Skin of body (tissue), 2 donors: Measurements from ENCODE around the gene SORBS1. TPM values are rescaled to one million over a fixed set of nuclear protein-coding genes. Genes with fewer than 3 reads are reported as not detected.
"Not testable (repeated sequence)": the region's sequence is repeated elsewhere in the genome, so short reads cannot be mapped to it uniquely, and the experiment has no call there.

ENCODE experiments used
- DNase-seq: peaks from one replicate; lab custom pipeline; 2025; lab: John Stamatoyannopoulos, UW
- total RNA-seq: library from RNA; depleted of rRNA; stranded (reverse); fragments of >200 nt; gene quantifications from one replicate; pipeline ENCODE4 v1.2.3, GENCODE V29; 2014

Gene SORBS1
- total RNA-seq, 1 donor from 2014 or later, result 33.7 TPM

- DNase-seq, result no peak
Measured at GRCh38 chr10:95493862-95494261, 67.3 kb downstream of the SORBS1 start.

- no peak for DNase-seq
Measured at GRCh38 chr10:95487994-95488393, 73.2 kb downstream of the SORBS1 start.

DNA sequence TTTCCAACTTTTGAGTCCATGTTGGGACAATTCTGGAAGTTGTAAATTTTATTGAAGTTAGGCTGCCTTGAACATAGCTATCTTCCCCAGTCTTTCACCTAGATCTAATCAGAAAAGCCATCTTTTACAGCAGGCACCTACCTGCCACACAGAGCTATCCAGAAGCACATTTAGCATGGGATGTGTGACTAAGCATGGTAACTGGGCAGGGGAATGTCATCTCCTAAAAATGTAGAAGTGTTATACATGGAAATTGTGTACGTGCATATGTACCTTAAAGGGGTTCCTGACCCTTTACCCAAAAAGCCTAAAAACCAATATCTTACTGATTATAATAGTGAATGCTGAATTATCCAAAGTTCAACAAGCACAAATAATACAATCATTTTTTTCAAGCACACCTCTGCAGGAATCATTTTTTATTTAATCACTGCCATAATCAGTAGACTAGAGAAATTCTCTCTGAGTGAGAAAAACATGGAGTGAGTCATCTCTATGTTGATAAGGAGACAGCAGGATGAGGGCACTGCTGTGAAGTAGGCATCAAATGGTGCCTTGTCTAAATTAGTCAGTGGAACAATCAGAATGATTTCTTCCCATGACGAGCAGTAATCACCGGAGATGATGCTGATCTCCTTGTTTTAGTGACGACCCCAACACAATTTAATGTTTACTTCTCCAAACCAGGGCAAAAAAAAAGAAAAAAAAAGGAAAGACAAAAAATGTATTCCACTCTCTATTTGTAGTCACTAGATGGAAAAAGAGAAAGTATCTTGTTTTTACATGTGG is 75.9 kb downstream of the SORBS1 start:
- DNase-seq, result no peak

- no peak for DNase-seq
Measured at GRCh38 chr10:95482501-95483233, 78.5 kb downstream of the SORBS1 start.

- no peak for DNase-seq
Measured at GRCh38 chr10:95480901-95481491, 80.2 kb downstream of the SORBS1 start.

GRCh38 chr10:95480102-95480900 is 80.9 kb downstream of the SORBS1 start:
- peak; percentile 36 for DNase-seq

DNA sequence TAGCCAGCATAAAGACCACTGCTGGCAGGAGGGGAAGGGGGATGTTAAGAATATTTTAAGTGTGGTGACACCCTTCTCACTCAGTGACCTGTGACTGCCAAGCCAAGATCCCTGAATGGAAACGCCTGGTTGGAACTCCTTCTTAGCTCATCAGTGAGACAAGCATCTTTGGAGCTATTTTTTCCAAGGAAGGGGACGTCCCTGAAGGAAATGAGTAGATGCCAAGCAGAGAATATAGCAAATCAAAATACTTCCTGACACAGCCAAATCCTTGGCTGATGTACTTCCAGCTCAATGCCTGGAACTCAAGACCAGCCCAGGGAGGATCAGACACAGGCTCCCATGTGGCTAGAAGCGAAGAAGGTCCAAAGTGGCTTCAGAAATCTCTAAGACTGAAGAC is 82.2 kb downstream of the SORBS1 start:
- DNase-seq, result no peak

- no peak for DNase-seq
Measured at GRCh38 chr10:95478185-95478584, 83.0 kb downstream of the SORBS1 start.

- DNase-seq, result no peak
Measured at GRCh38 chr10:95477175-95477520, 84.0 kb downstream of the SORBS1 start.

GRCh38 chr10:95476469-95477174 is 84.5 kb downstream of the SORBS1 start:
- no peak for DNase-seq

DNA sequence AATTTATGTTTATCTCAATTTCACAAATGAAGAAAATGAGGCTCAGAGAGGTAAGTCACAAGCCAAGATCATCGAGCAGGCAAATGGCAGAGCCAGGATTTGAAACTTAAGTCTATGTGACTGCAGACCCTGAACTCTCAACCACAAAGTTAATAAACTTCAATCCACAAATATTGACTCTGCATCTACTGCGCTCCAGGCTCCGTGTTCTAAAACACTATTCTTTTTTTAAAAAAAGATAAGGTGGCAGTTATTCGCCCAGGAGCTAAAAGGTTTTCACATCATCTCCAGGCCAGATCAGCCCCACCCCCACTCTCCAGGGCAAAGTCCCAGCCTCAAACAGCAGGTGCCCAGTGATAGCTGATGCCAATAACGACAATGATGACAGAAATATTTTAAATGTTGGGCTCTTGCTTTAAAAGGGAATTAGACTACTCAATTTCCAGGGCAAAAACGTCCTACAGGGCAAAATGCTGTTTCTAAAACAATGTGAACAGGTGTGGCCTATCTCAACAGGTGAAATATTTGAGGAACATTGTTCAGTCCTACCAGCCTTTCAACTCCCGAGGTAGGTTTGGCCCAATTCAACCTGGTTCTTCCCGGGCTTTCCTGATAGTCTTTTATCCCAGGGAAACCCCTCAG is 85.2 kb downstream of the SORBS1 start:
- no peak for DNase-seq

DNA sequence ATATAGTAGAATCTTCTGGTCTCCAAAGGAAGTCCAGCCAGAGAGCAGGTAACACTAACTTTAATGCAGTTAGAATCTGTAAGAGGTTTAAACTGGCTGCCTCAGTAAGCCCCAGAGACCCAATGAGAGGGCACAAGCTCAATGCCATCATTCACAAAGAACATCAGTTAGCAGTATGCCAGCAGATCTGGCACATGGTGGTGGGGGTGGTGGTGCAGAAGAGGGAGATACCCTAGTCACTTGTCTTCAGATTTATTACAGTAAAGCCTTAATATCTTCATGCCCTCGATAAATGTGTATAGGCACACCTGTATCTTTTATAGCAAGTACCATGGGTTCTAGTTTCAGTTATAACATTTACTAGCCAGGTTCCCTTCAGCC is 86.2 kb downstream of the SORBS1 start:
- no peak for DNase-seq

DNA sequence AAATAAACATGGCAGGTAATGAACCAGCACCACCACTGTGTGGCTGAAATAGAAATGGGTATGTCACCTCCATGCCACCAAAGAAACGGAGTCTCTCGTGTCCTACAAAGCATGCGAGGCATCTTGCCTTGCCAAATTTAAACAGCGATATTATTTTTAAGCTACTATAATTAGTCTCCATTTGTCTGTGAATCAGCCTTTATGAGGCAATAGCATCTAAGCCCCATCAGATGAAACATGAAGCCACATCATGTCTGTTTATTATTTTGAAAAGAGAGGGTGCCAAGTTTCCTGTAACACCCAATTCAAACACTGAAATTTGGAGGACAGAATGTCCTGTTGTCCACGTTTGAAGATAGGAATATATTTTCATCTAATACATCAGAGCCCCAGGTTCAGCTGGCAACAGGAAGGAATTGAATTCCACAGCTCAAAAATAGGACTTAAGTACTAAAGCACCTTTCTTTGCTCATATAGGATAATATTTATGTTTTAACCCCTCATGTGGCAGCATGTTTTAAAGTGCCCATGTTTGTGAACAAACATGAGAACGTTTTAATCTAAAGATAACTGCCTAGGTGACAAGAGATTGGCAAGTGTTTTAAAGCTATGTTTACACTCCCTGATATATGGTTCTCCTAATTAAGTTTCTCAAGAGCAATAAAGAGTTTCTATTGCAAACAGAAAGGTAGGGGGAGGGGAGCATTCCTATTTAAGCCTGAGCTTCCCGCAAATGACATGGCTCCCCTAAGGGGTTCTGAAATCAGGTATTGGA is 86.8 kb downstream of the SORBS1 start:
- DNase-seq, result no peak

GRCh38 chr10:95472304-95473088 is 88.7 kb downstream of the SORBS1 start:
- no peak for DNase-seq

DNA sequence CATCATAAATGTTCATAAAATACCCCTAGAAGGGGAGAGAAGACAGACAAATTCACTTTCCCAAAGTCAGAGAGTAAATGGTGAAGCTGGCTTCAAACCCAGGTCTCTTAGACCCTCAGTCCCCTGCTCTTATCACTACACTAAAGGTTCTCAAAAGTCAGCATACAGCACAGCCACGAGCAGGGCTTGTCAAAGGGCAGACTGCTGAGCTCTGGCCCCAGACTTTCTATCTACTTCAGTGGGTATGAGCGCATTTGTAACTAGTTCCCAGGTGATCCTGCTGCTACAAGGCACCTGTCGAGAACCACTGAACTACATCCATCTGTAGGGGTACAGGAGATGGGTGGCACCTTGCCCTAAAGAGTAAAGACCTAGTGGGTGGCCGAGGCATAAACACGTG is 91.5 kb downstream of the SORBS1 start:
- DNase-seq, result no peak

DNA sequence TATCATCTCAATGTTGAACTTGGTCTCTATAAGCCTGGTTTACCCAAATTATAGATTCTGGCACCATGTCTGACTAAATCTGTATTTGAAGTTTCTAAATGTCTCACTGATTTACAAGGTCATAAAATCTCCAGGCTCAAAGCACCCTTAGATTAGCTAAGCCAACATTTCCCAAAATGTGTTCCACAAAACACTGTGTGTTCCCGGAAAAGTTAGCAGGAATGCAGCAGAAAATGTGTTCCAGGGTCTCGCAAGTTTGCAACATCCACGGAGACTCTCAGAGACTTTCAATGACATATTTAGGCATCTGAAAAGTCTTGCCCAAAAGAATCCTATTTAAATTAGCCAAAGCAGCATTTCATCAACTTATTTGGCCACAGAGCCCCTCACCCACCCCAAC is 91.9 kb downstream of the SORBS1 start:
- no peak for DNase-seq

DNA sequence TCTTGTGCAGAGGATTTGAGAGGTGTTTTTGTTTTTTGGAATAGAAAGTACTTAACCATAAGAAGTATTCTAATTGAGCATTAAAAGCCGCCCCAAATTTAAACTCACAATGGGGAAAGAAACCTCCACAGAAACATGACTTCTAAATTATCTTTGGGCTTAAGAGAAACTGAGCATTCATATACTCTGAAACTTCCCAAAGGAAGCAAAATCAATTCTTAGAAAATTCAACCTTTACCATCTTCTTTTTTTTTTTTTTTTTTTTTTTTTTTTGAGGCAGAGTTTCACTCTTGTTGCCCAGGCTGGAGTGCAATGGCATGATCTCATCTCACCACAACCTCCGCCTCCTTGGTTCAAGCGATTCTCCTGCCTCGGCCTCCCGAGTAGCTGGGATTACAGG is 93.5 kb downstream of the SORBS1 start:
- not testable (repeated sequence) for DNase-seq

- peak; percentile 19 for DNase-seq
Measured at GRCh38 chr10:95467162-95467599, 94.0 kb downstream of the SORBS1 start.

DNA sequence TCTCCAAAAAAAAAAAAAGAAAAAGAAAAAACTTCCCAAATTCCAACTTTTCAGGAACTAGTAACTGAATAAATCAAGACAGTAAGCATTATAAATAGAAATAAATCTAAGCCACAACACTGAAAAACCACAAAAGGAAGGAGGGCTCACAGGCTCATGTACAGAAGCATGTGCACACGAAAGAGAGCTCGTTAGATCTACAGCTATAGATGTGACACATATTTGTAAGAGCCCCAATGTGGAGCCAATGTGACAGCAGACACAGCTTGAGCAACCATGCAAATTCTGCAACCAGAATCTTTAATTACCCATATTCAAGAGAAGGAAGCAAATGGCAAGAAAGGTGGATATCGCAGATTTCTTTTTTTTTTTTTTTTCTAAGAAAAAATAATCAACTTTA is 94.7 kb downstream of the SORBS1 start:
- no peak for DNase-seq
